Neuronal stem cell (in vitro differentiated cells): Measurements from ENCODE around the gene TMCC2.

Source experiments
- DNase-seq: peaks from one replicate; pipeline ENCODE4 v3.0.0-alpha.2; 2013; ENCODE audit warnings: low spot score
- H2AFZ ChIP-seq: one replicate; pipeline ENCODE4 v1.6.1; 2013; ENCODE audit warnings: mild to moderate bottlenecking, low read length, inconsistent platforms
- H2AK5ac ChIP-seq: 2 replicates; pipeline ENCODE4 v1.6.1; 2013; ENCODE audit warnings: low read depth, mild to moderate bottlenecking, inconsistent platforms, low read length, moderate library complexity, mixed read lengths
- H2BK120ac ChIP-seq: 2 replicates; pipeline ENCODE4 v1.6.1; 2013; ENCODE audit warnings: low read depth, mild to moderate bottlenecking, inconsistent platforms, low read length, moderate library complexity, mixed read lengths
- H2BK12ac ChIP-seq: one replicate; pipeline ENCODE4 v1.6.1; 2013; ENCODE audit warnings: low read length, inconsistent platforms
- H2BK15ac ChIP-seq: 2 replicates; pipeline ENCODE4 v1.6.1; 2013; ENCODE audit warnings: mild to moderate bottlenecking, low read length, inconsistent platforms, mixed read lengths
- H2BK5ac ChIP-seq: one replicate; pipeline ENCODE4 v1.6.1; 2013; ENCODE audit warnings: inconsistent platforms, mild to moderate bottlenecking, low read length, moderate library complexity
- H3K14ac ChIP-seq: one replicate; pipeline ENCODE4 v1.6.1; 2013; ENCODE audit warnings: low read length, inconsistent platforms
- H3K18ac ChIP-seq: 2 replicates; pipeline ENCODE4 v1.6.1; 2013; ENCODE audit warnings: low read length, inconsistent platforms
- H3K23ac ChIP-seq: 2 replicates; pipeline ENCODE4 v1.6.1; 2013; ENCODE audit warnings: low read depth, mild to moderate bottlenecking, mixed read lengths, low read length, inconsistent platforms; ENCODE audit not compliant: poor library complexity
- H3K27ac ChIP-seq: replicated peaks from 3 replicates; pipeline ENCODE4 v1.5.1; 2013; ENCODE audit warnings: low read length, inconsistent platforms
- H3K27me3 ChIP-seq, 3 experiments: 2 replicates each; pipeline ENCODE4 v1.6.1; 2013; ENCODE audit warnings: low read length in 3 of 3, mild to moderate bottlenecking in 2 of 3, inconsistent platforms in 1 of 3, low read depth in 1 of 3, mixed read lengths in 1 of 3, moderate library complexity in 1 of 3; ENCODE audit not compliant: control insufficient read depth in 3 of 3, insufficient read depth in 3 of 3
- H3K36me3 ChIP-seq, 2 donors: replicated peaks in 1 of 2; 2 replicates each; pipeline ENCODE4 v1.6.1; 2013; ENCODE audit warnings: low read length in 2 of 2; ENCODE audit not compliant: control insufficient read depth in 2 of 2, insufficient read depth in 2 of 2
- H3K4ac ChIP-seq: 2 replicates; pipeline ENCODE4 v1.6.1; 2013; ENCODE audit warnings: inconsistent platforms, mild to moderate bottlenecking, low read length, moderate library complexity
- H3K4me1 ChIP-seq, 2 donors: 1 replicate in 1 of 2; 2 replicates in 1 of 2; pipeline ENCODE4 v1.6.1; 2013; ENCODE audit warnings: low read length in 2 of 2, low read depth in 1 of 2; ENCODE audit not compliant: control insufficient read depth in 2 of 2, insufficient read depth in 1 of 2
- H3K4me2 ChIP-seq: one replicate; pipeline ENCODE4 v1.6.1; 2013; ENCODE audit warnings: mild to moderate bottlenecking, low read length, inconsistent platforms; ENCODE audit not compliant: insufficient read depth, poor library complexity, severe bottlenecking
- H3K4me3 ChIP-seq, 2 donors: 2 replicates each; pipeline ENCODE4 v1.5.1; 2013; ENCODE audit warnings: low read length in 2 of 2, mild to moderate bottlenecking in 2 of 2, inconsistent platforms in 1 of 2, moderate library complexity in 1 of 2
- H3K79me1 ChIP-seq: one replicate; pipeline ENCODE4 v1.6.1; 2013; ENCODE audit warnings: low read depth, mild to moderate bottlenecking, inconsistent platforms, low read length, moderate library complexity
- H3K9ac ChIP-seq: one replicate; pipeline ENCODE4 v1.6.1; 2013; ENCODE audit warnings: mild to moderate bottlenecking, low read depth, low read length, inconsistent platforms; ENCODE audit not compliant: poor library complexity
- H3K9me3 ChIP-seq, 2 donors: replicated peaks in 1 of 2; 2 replicates each; pipeline versions ENCODE3 to v1.6.1; 2013; ENCODE audit warnings: low read length in 2 of 2, mild to moderate bottlenecking in 2 of 2, inconsistent platforms in 1 of 2, low read depth in 1 of 2, mixed read lengths in 1 of 2, moderate library complexity in 1 of 2; ENCODE audit not compliant: control insufficient read depth in 2 of 2, insufficient read depth in 1 of 2
- H4K8ac ChIP-seq: one replicate; pipeline ENCODE4 v1.6.1; 2013; ENCODE audit warnings: low read depth, mild to moderate bottlenecking, inconsistent platforms, low read length, moderate library complexity
- H4K91ac ChIP-seq: one replicate; pipeline ENCODE4 v1.6.1; 2013; ENCODE audit warnings: low read length, low read depth, mild to moderate bottlenecking, inconsistent platforms; ENCODE audit not compliant: poor library complexity
- WGBS, 2 donors: extraction: QIAGEN DNeasy Blood & Tissue Kit; methylation state at CpG; one replicate each; pipeline ENCODE4 v1.1.7; 2013; ENCODE audit warnings: missing lambda C conversion rate in 2 of 2, mixed read lengths in 1 of 2; ENCODE audit not compliant: insufficient read length in 2 of 2, insufficient replicate concordance in 1 of 2; ENCODE audit errors: extremely low coverage in 2 of 2; 5-methylcytosine and 5-hydroxymethylcytosine counted together

Gene TMCC2

DNA sequence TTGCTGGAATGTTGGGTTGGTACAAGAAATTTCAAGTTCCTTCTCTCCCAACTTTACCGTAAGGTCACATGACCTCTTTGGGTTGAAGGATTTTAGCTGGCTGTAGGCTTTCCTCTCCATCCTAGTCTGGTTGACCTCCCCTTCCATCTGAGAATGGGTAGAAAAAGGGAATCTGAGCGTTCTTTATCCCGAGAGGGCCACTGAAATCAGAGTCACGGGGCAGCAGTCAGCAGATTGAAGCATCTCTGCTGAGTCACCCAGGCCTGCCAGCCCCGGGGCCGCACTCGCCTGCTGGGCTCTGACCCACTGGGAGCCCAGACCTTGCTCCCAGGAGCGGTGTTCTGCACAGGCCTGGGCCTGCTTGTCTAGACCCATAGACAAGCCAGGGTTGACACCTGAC, 31.0 kb downstream of the TMCC2 start:
- DNase-seq, result no peak
- no peak overlapping the region for H3K4me2 ChIP-seq
- no peak overlapping the region for H2BK120ac ChIP-seq
- no CpG with 5 or more reads among the region's 8 CpGs for WGBS, 2 donors
- H3K4me3 ChIP-seq, result no peak overlapping the region
- H2AFZ ChIP-seq, result no peak overlapping the region
- peaks cover 9 to 12% of the 10 kb centered on the region in 2 donors for H3K4me1 ChIP-seq
- H3K27me3 ChIP-seq, result no peaks in the 10 kb centered on the region
- no peak overlapping the region for H2BK12ac ChIP-seq
- H3K9ac ChIP-seq, result no peak overlapping the region
- no peak overlapping the region for H3K4ac ChIP-seq
- H3K9me3 ChIP-seq, result no peaks in the 10 kb centered on the region
- H2BK15ac ChIP-seq, result no peak overlapping the region
- H3K36me3 ChIP-seq, result peaks cover 0 to 2% of the 10 kb centered on the region in 2 donors
- no peak overlapping the region for H3K14ac ChIP-seq
- no peak overlapping the region for H3K23ac ChIP-seq
- no peak overlapping the region for H2AK5ac ChIP-seq
- no peak overlapping the region for H2BK5ac ChIP-seq
- no peak overlapping the region for H3K27ac ChIP-seq
- no peaks in the 10 kb centered on the region for H3K79me1 ChIP-seq
- no peak overlapping the region for H3K18ac ChIP-seq
- H4K8ac ChIP-seq, result no peak overlapping the region
- H4K91ac ChIP-seq, result no peak overlapping the region

DNA sequence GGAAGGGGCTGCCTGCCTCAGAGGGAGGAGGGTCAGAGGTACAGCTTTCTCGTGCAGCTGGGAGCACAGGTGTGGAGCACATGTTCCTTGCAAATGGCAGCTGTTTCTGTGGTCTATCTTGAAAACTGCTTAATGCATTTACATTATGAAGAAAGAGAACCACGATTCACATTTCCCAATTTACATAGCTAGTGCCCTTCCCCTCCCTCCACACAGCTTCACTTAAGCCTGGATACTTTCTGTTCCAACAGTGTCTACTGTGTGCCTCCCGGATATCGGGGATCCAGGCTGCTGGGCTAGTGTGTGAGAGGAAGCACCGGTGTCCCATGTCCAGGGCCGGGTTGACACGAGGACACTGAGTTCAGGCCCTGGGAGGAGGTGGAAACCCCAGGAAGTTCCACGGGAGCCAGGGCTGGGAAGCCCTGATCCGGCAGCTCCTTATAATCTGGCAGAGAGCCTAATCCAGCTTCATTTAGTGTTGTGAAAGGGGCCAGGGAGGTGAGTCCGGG, 31.6 kb downstream of the TMCC2 start:
- no peak overlapping the region for H2BK5ac ChIP-seq
- no peaks in the 10 kb centered on the region for H3K36me3 ChIP-seq
- no peak overlapping the region for H3K18ac ChIP-seq
- H2AFZ ChIP-seq, result no peak overlapping the region
- H2BK12ac ChIP-seq, result no peak overlapping the region
- H2BK15ac ChIP-seq, result no peak overlapping the region
- no peak overlapping the region for H3K4me3 ChIP-seq
- H3K4ac ChIP-seq, result no peak overlapping the region
- no peak overlapping the region for H4K91ac ChIP-seq
- H4K8ac ChIP-seq, result no peak overlapping the region
- DNase-seq, result no peak
- no peak overlapping the region for H3K23ac ChIP-seq
- H3K14ac ChIP-seq, result peak overlapping the region; percentile 2
- peaks cover 9 to 12% of the 10 kb centered on the region in 2 donors for H3K4me1 ChIP-seq
- no peaks in the 10 kb centered on the region for H3K9me3 ChIP-seq
- no peaks in the 10 kb centered on the region for H3K27me3 ChIP-seq
- no peak overlapping the region for H3K9ac ChIP-seq
- no peak overlapping the region for H2AK5ac ChIP-seq
- H3K79me1 ChIP-seq, result no peaks in the 10 kb centered on the region
- H3K27ac ChIP-seq, result no peak overlapping the region
- WGBS, 2 donors, result no CpG with 5 or more reads among the region's 10 CpGs
- no peak overlapping the region for H2BK120ac ChIP-seq
- H3K4me2 ChIP-seq, result no peak overlapping the region

DNA sequence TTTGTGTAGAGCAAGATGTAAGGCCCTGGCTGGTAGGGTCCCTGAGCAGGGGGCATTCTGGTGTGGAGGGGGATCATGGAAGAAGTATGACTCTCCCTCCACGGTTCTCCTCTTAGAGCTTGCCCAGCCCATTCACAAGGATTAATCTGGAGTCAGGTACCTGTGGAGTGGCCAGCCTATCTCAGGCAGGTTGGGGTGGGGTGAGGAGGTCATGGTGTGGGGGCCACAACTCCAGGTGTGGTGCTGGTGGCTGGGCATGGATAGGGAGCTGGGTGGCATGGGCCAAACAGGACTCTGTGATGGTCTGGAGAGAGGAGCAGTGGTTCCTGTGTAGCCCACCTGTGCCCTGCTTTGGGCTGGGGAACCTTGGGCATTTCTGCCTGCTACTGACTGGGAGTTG, 32.3 kb downstream of the TMCC2 start:
- Histone ChIP-seq H3K36me3 (no peaks in the 10 kb centered on the region), H3K27me3 (no peaks in the 10 kb centered on the region), H2BK12ac (no peak overlapping the region), H2AFZ (no peak overlapping the region), H3K18ac (no peak overlapping the region), H3K14ac (peak overlapping the region; percentile 14), H2BK15ac (no peak overlapping the region), H2AK5ac (peak overlapping the region; percentile 54), H3K4ac (no peak overlapping the region), H3K4me2 (no peak overlapping the region), H2BK5ac (no peak overlapping the region), H2BK120ac (no peak overlapping the region), H3K9ac (peak overlapping the region; percentile 30), H4K91ac (no peak overlapping the region), H3K9me3 (no peaks in the 10 kb centered on the region), H3K4me3 (peak overlapping the region in 1 of 2 donors; percentile 19), H3K23ac (peak overlapping the region; percentile 44), H3K27ac (no peak overlapping the region), H3K79me1 (no peaks in the 10 kb centered on the region), H4K8ac (no peak overlapping the region), H3K4me1 (peaks cover 9 to 12% of the 10 kb centered on the region in 2 donors)
- no CpG with 5 or more reads among the region's 1 CpG for WGBS, 2 donors
- DNase-seq, result no peak

DNA sequence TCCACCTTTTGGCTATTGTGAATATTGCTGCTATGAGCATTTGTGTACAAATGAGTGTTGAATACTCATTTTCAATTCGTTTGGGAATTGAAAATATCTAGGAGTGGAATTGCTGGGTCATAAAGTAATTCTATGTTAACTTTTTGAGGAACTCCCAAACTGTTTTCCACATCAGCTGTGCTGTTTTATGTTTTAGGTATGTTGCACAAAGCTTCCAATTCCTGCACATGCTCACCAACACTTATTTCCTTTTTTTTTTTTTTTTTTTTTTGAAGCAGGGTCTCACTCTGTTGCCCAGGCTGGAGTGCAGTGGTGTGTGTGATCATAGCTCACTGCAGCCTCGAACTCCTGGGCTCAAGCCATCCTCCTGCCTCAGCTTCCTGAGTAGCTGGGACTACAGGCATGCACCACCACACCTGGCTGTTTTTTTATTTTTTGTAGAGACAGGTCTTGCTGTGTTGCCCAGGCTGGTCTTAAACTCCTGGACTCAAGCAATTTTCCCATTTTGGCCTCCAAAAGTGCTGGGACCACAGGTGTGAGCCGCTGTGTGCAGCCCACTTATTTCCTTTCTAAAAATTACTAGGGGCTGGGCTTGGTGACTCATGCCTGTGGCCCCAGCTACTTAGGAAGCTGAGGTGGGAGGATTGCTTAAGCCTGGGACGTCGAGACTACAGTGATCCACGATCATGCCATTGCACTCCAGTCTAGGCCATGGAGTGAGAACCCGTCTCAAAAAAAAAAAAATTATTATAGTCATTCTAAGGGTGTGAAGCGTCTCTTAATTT, 33.4 kb downstream of the TMCC2 start:
- Histone ChIP-seq H2BK120ac (no peak overlapping the region), H3K4me1 (peaks cover 6 to 12% of the 10 kb centered on the region in 2 donors), H3K9ac (no peak overlapping the region), H3K36me3 (no peaks in the 10 kb centered on the region), H3K18ac (no peak overlapping the region), H3K14ac (no peak overlapping the region), H4K8ac (no peak overlapping the region), H3K4me2 (no peak overlapping the region), H4K91ac (no peak overlapping the region), H2BK15ac (no peak overlapping the region), H3K27ac (no peak overlapping the region), H3K4ac (no peak overlapping the region), H3K4me3 (no peak overlapping the region), H3K27me3 (no peaks in the 10 kb centered on the region), H3K9me3 (no peaks in the 10 kb centered on the region), H2BK5ac (no peak overlapping the region), H2BK12ac (no peak overlapping the region), H2AFZ (no peak overlapping the region), H3K79me1 (no peaks in the 10 kb centered on the region), H2AK5ac (no peak overlapping the region), H3K23ac (no peak overlapping the region)
- DNase-seq, result no peak
- WGBS, 2 donors, result no CpG with 5 or more reads among the region's 8 CpGs
